IMR-90 (cell line): ENCODE data around the gene NDUFAF8. TPM values are rescaled to one million over a fixed set of nuclear protein-coding genes. Genes with fewer than 3 reads are reported as not detected.

Source experiments
- ATAC-seq: fragments of 200-7000 bp; cut with Tn5 transposase; 2 replicates; pipeline ENCODE4 v1.9.1; 2020; ENCODE audit warnings: low read depth, mild to moderate bottlenecking, moderate library complexity
- BruUV-seq: library from RNA; stranded (reverse); fragments of 400-500 nt; replicated peaks from 2 replicates; lab custom pipeline; 2021; lab: Mats Ljungman, UMichigan
- CTCF ChIA-PET: fragments of 300-600 bp; formaldehyde crosslinking; extraction: SDS; loops from one replicate; lab custom pipeline; 2021; ENCODE audit warnings: antibody characterized with exemption; lab: Yijun Ruan, JAX
- POLR2A ChIA-PET: fragments of 300-600 bp; sonication (Branson Sonifier 250); formaldehyde crosslinking; loops from one replicate; lab custom pipeline; 2022; ENCODE audit warnings: antibody characterized with exemption; ENCODE audit not compliant: unreplicated experiment; lab: Charles Lee
- DNase-seq: peaks from one replicate; pipeline ENCODE4 v3.0.0; 2013
- H2AFZ ChIP-seq: replicated peaks from 2 replicates; pipeline ENCODE3; 2013; ENCODE audit warnings: low read length, mild to moderate bottlenecking; ENCODE audit not compliant: poor library complexity
- H2AK5ac ChIP-seq: 2 replicates; pipeline ENCODE4 v1.6.1; 2013; ENCODE audit warnings: low read depth, low read length, inconsistent platforms
- H2AK9ac ChIP-seq: replicated peaks from 2 replicates; pipeline ENCODE3; 2013; ENCODE audit warnings: mild to moderate bottlenecking, low read depth, low read length, moderate library complexity; ENCODE audit not compliant: poor library complexity
- H2BK120ac ChIP-seq: 2 replicates; pipeline ENCODE4 v1.6.1; 2013; ENCODE audit warnings: low read depth, low read length, inconsistent platforms
- H2BK15ac ChIP-seq: 3 replicates; pipeline ENCODE4 v1.6.1; 2013; ENCODE audit warnings: low read depth, low read length, inconsistent platforms
- H2BK20ac ChIP-seq: 2 replicates; pipeline ENCODE4 v1.6.1; 2013; ENCODE audit warnings: low read depth, mild to moderate bottlenecking, inconsistent platforms, low read length, moderate library complexity
- H2BK5ac ChIP-seq: 2 replicates; pipeline ENCODE4 v1.6.1; 2013; ENCODE audit warnings: mild to moderate bottlenecking, low read depth, low read length, inconsistent platforms; ENCODE audit not compliant: poor library complexity, severe bottlenecking
- H3K14ac ChIP-seq: replicated peaks from 2 replicates; pipeline ENCODE4 v1.6.1; 2013; ENCODE audit warnings: low read depth, low read length, inconsistent platforms
- H3K18ac ChIP-seq: 2 replicates; pipeline ENCODE4 v1.6.1; 2013; ENCODE audit warnings: low read depth, low read length, control low read depth
- H3K23ac ChIP-seq: 2 replicates; pipeline ENCODE4 v1.6.1; 2013; ENCODE audit warnings: low read depth, low read length, inconsistent platforms
- H3K27ac ChIP-seq: 2 replicates; pipeline ENCODE4 v1.5.1; 2013; ENCODE audit warnings: mild to moderate bottlenecking, control low read depth, low read length; ENCODE audit not compliant: insufficient read depth
- H3K27me3 ChIP-seq: 2 replicates; pipeline ENCODE4 v1.6.1; 2013; ENCODE audit warnings: low read length; ENCODE audit not compliant: control insufficient read depth, insufficient read depth
- H3K36me3 ChIP-seq: 2 replicates; pipeline ENCODE4 v1.6.1; 2013; ENCODE audit warnings: low read length, mixed read lengths; ENCODE audit not compliant: control insufficient read depth, insufficient read depth
- H3K4ac ChIP-seq: 2 replicates; pipeline ENCODE4 v1.6.1; 2013; ENCODE audit warnings: low read depth, low read length, inconsistent platforms
- H3K4me1 ChIP-seq: 2 replicates; pipeline ENCODE4 v1.6.1; 2013; ENCODE audit warnings: low read length, mixed read lengths; ENCODE audit not compliant: control insufficient read depth, insufficient read depth
- H3K4me2 ChIP-seq: 2 replicates; pipeline ENCODE4 v1.6.1; 2013; ENCODE audit warnings: low read depth, mild to moderate bottlenecking, control low read depth, low read length, moderate library complexity
- H3K4me3 ChIP-seq: 2 replicates; pipeline ENCODE4 v1.5.1; 2013; ENCODE audit warnings: low read depth, mild to moderate bottlenecking, control low read depth, low read length, moderate library complexity; ENCODE audit not compliant: insufficient read depth
- H3K56ac ChIP-seq: 2 replicates; pipeline ENCODE4 v1.6.1; 2013; ENCODE audit warnings: low read length, inconsistent platforms; ENCODE audit not compliant: insufficient read depth; ENCODE audit errors: extremely low read depth
- H3K79me1 ChIP-seq, 2 experiments: 2 replicates each; pipeline ENCODE4 v1.6.1; 2013; ENCODE audit warnings: low read length in 2 of 2, inconsistent platforms in 1 of 2, low read depth in 1 of 2
- H3K9ac ChIP-seq: 2 replicates; pipeline ENCODE4 v1.6.1; 2013; ENCODE audit warnings: low read depth, low read length, control low read depth
- H3K9me1 ChIP-seq: 2 replicates; pipeline ENCODE4 v1.6.1; 2013; ENCODE audit warnings: low read length, inconsistent platforms; ENCODE audit not compliant: insufficient read depth
- H3K9me3 ChIP-seq: 2 replicates; pipeline ENCODE4 v1.6.1; 2013; ENCODE audit warnings: low read length; ENCODE audit not compliant: control insufficient read depth, insufficient read depth
- H4K20me1 ChIP-seq: 2 replicates; pipeline ENCODE4 v1.6.1; 2013; ENCODE audit warnings: low read length, inconsistent platforms; ENCODE audit not compliant: insufficient read depth
- H4K5ac ChIP-seq: 2 replicates; pipeline ENCODE4 v1.6.1; 2013; ENCODE audit warnings: mild to moderate bottlenecking, low read depth, low read length, control low read depth
- H4K8ac ChIP-seq, 2 experiments: 2 replicates each; pipeline ENCODE4 v1.6.1; 2013; ENCODE audit warnings: low read depth in 2 of 2, low read length in 2 of 2, control low read depth in 1 of 2, inconsistent platforms in 1 of 2
- H4K91ac ChIP-seq: 2 replicates; pipeline ENCODE4 v1.6.1; 2013; ENCODE audit warnings: low read depth, low read length, inconsistent platforms; ENCODE audit not compliant: insufficient read depth
- CTCF ChIP-seq: conservative IDR thresholded peaks from 2 replicates; pipeline ENCODE4 v1.5.1; 2012; ENCODE audit warnings: mild to moderate bottlenecking, low read depth, low read length, improper control_type of control experiment
- FOS ChIP-seq: fragments of 150-350 bp; IDR thresholded peaks from 2 replicates; pipeline ENCODE4 v1.6.1; 2016; ENCODE audit warnings: low read depth, low read length
- RFX5 ChIP-seq: IDR thresholded peaks from 2 replicates; pipeline ENCODE4 v1.8.0; 2012; ENCODE audit warnings: low read depth, mild to moderate bottlenecking, low read length, moderate library complexity
- WGBS, 2 experiments: methylation state at CpG; one replicate each; pipeline versions ENCODE4 v1.1.5 to v1.1.7; 2013; ENCODE audit warnings: missing lambda C conversion rate in 2 of 2; ENCODE audit not compliant: insufficient read length in 1 of 2; ENCODE audit errors: extremely low coverage in 2 of 2; 5-methylcytosine and 5-hydroxymethylcytosine counted together
- dilution Hi-C: fragments of 300-500 bp; cut with HindIII; formaldehyde crosslinking; loops from one replicate; pipeline ENCODE4 v1.14.3; 2018; ENCODE audit warnings: low sequenced_read_pairs; ENCODE audit not compliant: unreplicated experiment
- in situ Hi-C: fragments of 300-500 bp; cut with MboI; formaldehyde crosslinking; loops from 3 replicates; pipeline ENCODE4 v1.14.3; 2019; ENCODE audit warnings: low sequenced_read_pairs, inconsistent platforms, mixed read lengths
- intact Hi-C: fragments of 100-400 bp; cut with micrococcal nuclease; formaldehyde crosslinking; loops from 2 replicates; pipeline ENCODE4 v1.10.0; 2022
- polyA plus RNA-seq, 3 experiments: library from polyadenylated mRNA; depleted of rRNA; stranded (reverse); fragments of >200 nt; gene quantifications; 2 replicates each; pipeline ENCODE4 v1.2.3, GENCODE V29; 2012; ENCODE audit warnings: low replicate concordance in 1 of 3
- total RNA-seq: library from RNA; depleted of rRNA; stranded (reverse); fragments of >200 nt; gene quantifications from 2 replicates; pipeline ENCODE4 v1.2.3, GENCODE V29; 2012

The NDUFAF8 gene
- total and polyA plus RNA-seq, 2 of the 4 experiments (the other 2 are of a cell fraction) = 11.1 to 65.0 TPM

GRCh38 chr17:81252987-81253329 lies 13.8 kb downstream of the NDUFAF8 start:
- Histone ChIP-seq H3K27ac (no peak overlapping the region), H3K9me1 (peaks cover 7% of the 10 kb centered on the region), H3K36me3 (peaks cover 27% of the 10 kb centered on the region), H3K79me1 (peaks cover 9 to 18% of the 10 kb centered on the region in 2 experiments; a peak in 3 of 4 replicates), H2BK15ac (no peak overlapping the region), H2AFZ (no peak overlapping the region), H3K27me3 (no peaks in the 10 kb centered on the region), H4K20me1 (peaks cover 22% of the 10 kb centered on the region), H2AK5ac (no peak overlapping the region), H3K4me1 (peaks cover 12% of the 10 kb centered on the region), H3K23ac (no peak overlapping the region), H2BK5ac (no peak overlapping the region), H4K8ac (no peak overlapping the region), H2BK20ac (no peak overlapping the region), H3K9ac (no peak overlapping the region), H3K18ac (no peak overlapping the region), H2AK9ac (no peak overlapping the region), H3K4ac (no peak overlapping the region), H3K9me3 (no peaks in the 10 kb centered on the region), H2BK120ac (no peak overlapping the region), H3K14ac (no peak overlapping the region), H3K56ac (no peak overlapping the region), H4K5ac (no peak overlapping the region), H4K91ac (no peak overlapping the region), H3K4me2 (no peak overlapping the region), H3K4me3 (no peak overlapping the region)
- dilution Hi-C loops (no loop called here), in situ Hi-C loops (no loop called here), intact Hi-C loops (loop anchor here (1.0 kb wide), 1 partner anchor 231 kb away; no protein-coding TSS in a partner anchor)
- BruUV-seq = no TSS peak
- POLR2A ChIA-PET = no interaction called here
- TF ChIP-seq RFX5 (no peak), CTCF (no peak), FOS (no peak)
- 55% methylated on average over 7 of the region's 15 CpGs; no CpG with 5 or more reads in 1 of the 2 experiments for WGBS, 2 experiments
- CTCF ChIA-PET = interaction anchor here (0.6 to 1.2 kb wide), 2 partner anchors 116 to 232 kb away, joined by 4 to 6 read pairs; no protein-coding TSS in a partner anchor
- no peak for ATAC-seq
- DNase-seq = no peak
